Colonic mucosa (tissue), 4 donors: ENCODE results near the gene OR1C1. TPM values are rescaled to one million over a fixed set of nuclear protein-coding genes. Genes with fewer than 3 reads are reported as not detected.
"Not testable (repeated sequence)": the region's sequence is repeated elsewhere in the genome, so short reads cannot be mapped to it uniquely, and the experiment has no call there.

Source experiments
- DNase-seq: peaks from one replicate; pipeline ENCODE4 v3.0.0-alpha.2; 2020
- H3K27ac ChIP-seq: fragments of 200-600 bp; one replicate; pipeline ENCODE4 v1.8.0; 2021
- H3K27me3 ChIP-seq: fragments of 200-600 bp; one replicate; pipeline ENCODE4 v1.8.0; 2021
- H3K36me3 ChIP-seq: fragments of 200-600 bp; one replicate; pipeline ENCODE4 v1.8.0; 2021
- H3K4me1 ChIP-seq: fragments of 200-600 bp; one replicate; pipeline ENCODE4 v1.8.0; 2021; ENCODE audit warnings: mild to moderate bottlenecking
- H3K4me3 ChIP-seq: fragments of 200-600 bp; one replicate; pipeline ENCODE4 v1.8.0; 2021
- H3K9ac ChIP-seq, 2 donors: one replicate each; pipeline ENCODE4 v1.7.0; 2013; ENCODE audit warnings: control low read depth in 2 of 2, low read depth in 2 of 2, low read length in 2 of 2
- H3K9me3 ChIP-seq: fragments of 200-600 bp; one replicate; pipeline ENCODE4 v1.8.0; 2021
- intact Hi-C: fragments of 100-400 bp; cut with DNase I; formaldehyde crosslinking; loops from one replicate; pipeline ENCODE4 v1.14.1; 2022
- total RNA-seq, 2 donors: library from RNA; stranded (reverse); fragmentation: NEBNext Ultra II Directional in 1 of 2; extraction: Animal tissue kit (Norgen Biotek cat#: 25700) in 1 of 2; gene quantifications; one replicate each; pipeline ENCODE4 v1.2.1, GENCODE V29; 2021
- TF ChIP-seq, protein P1 (sequence below): fragments of 200-600 bp; IDR thresholded peaks from one replicate; pipeline ENCODE4 v1.8.0; 2022; ENCODE audit warnings: antibody characterized with exemption, mild to moderate bottlenecking
- donor health status: healthy.
- donor health status: DM: no; HTN: no; CAD: no.
- donor health status: DM: no; HTN: no; CAD: no.

The OR1C1 gene
- total RNA-seq, 2 donors from 2014 or later = not detected

- Histone ChIP-seq H3K36me3 (no peaks in the 10 kb centered on the region), H3K9me3 (no peaks in the 10 kb centered on the region), H3K27me3 (no peaks in the 10 kb centered on the region), H3K27ac (no peak overlapping the region), H3K4me3 (no peak overlapping the region), H3K9ac (no peak overlapping the region), H3K4me1 (no peaks in the 10 kb centered on the region)
- intact Hi-C loops = no loop called here
- DNase-seq = no peak
- TF ChIP-seq, protein P1, sequence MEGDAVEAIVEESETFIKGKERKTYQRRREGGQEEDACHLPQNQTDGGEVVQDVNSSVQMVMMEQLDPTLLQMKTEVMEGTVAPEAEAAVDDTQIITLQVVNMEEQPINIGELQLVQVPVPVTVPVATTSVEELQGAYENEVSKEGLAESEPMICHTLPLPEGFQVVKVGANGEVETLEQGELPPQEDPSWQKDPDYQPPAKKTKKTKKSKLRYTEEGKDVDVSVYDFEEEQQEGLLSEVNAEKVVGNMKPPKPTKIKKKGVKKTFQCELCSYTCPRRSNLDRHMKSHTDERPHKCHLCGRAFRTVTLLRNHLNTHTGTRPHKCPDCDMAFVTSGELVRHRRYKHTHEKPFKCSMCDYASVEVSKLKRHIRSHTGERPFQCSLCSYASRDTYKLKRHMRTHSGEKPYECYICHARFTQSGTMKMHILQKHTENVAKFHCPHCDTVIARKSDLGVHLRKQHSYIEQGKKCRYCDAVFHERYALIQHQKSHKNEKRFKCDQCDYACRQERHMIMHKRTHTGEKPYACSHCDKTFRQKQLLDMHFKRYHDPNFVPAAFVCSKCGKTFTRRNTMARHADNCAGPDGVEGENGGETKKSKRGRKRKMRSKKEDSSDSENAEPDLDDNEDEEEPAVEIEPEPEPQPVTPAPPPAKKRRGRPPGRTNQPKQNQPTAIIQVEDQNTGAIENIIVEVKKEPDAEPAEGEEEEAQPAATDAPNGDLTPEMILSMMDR = no peak
These were observed 39.1 kb downstream of the OR1C1 start for GRCh38 chr1:247721222-247721621.

DNA sequence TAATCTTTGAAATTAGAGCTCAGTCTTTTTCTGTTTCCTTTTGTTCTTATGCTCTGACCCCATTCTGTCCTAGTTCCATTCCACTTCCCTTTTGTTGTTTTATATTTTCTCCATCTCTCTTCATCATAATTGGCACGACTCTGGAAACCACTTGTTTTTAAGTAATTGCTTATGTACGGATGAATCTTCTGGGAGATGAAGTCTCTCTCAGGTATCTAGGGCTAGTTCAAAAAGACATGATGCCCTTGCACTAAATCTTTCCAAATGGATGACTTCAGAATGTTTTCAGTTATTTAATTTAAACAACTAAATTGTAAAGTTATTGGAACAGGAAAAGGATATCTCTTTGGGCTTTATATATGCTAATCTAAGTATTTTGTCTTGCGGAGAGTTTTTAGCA, 43.8 kb downstream of the OR1C1 start, which contains the start of gene OR6F1:
OR6F1 (minus strand) TSS at position 101 of the 400 bp plus-strand sequence. CDS start 3,891 bp downstream, outside the sequence.
- Histone ChIP-seq H3K9ac (no peak within 1 kb of the TSS), H3K4me1 (no peaks in the 10 kb centered on the region), H3K27me3 (no peaks in the 10 kb centered on the region), H3K27ac (no peak within 1 kb of the TSS), H3K9me3 (no peaks in the 10 kb centered on the region), H3K4me3 (no peak within 1 kb of the TSS), H3K36me3 (no peaks in the 10 kb centered on the region)
- intact Hi-C loops = no loop called here
- no peak for DNase-seq
- TF ChIP-seq, protein P1 = no peak

DNA sequence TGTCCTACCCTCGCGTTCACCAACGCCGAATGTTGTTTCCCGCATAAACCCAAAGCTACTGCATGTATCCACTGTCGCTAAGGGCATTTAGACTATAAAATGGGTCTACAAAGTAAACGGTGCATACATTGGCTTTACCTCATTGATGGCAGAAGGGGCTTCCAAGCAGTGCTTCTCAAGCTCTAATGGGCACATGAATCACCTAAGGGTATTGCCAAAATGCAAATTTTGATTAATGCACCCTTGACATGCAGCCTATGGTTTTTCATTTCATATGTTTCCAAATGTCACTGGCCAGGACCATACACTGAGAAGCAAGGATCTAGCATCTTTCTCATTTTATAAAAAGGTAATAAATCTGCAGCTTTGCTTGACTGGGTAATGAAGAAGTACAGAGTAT, 46.6 kb downstream of the OR1C1 start:
- TF ChIP-seq, protein P1 = no peak
- Histone ChIP-seq H3K9ac (no peak overlapping the region), H3K27me3 (no peaks in the 10 kb centered on the region), H3K4me1 (no peaks in the 10 kb centered on the region), H3K27ac (no peak overlapping the region), H3K36me3 (no peaks in the 10 kb centered on the region), H3K9me3 (no peaks in the 10 kb centered on the region), H3K4me3 (no peak overlapping the region)
- DNase-seq = no peak
- intact Hi-C loops = no loop called here

DNA sequence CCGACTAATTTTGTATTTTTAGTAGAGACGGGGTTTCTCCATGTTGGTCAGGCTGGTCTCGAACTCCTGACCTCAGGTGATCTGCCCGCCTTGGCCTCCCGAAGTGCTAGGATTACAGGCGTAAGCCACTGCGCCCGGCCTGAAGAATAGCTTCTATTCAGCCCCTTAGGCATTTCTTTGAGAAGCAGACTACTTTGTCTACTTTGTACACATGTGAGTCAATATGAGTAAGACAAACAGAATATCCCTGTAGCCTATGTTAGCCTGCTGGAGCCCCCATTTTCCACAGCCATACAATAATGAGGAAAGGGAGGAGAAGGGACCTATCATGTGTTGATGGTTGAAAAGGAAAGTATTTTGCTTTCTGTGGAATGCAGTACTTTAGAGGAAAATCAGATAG, 49.7 kb downstream of the OR1C1 start:
- H3K4me3 ChIP-seq, H3K27me3 ChIP-seq, H3K4me1 ChIP-seq, H3K36me3 ChIP-seq, H3K27ac ChIP-seq, DNase-seq, H3K9me3 ChIP-seq, H3K9ac ChIP-seq, intact Hi-C loops: not testable (repeated sequence)

Other genes starting within 250 kb of the OR1C1 start
- gene OR2C3, start 224.1 kb downstream of the OR1C1 start, total RNA-seq = not detected
- under 1 TPM; 0.40 to 0.48 TPM for gene GCSAML, start 211.4 kb downstream of the OR1C1 start, total RNA-seq
- gene OR2G2, start 172.2 kb downstream of the OR1C1 start, total RNA-seq = not detected
- not detected for gene OR2G3, start 155.0 kb downstream of the OR1C1 start, total RNA-seq
- gene OR13G1, start 80.8 kb downstream of the OR1C1 start, total RNA-seq = not detected
- not detected for gene OR6F1, start 43.9 kb downstream of the OR1C1 start, total RNA-seq
- not detected for gene OR14K1, start 21.9 kb downstream of the OR1C1 start, total RNA-seq
- gene OR14A2, start 12.4 kb downstream of the OR1C1 start, total RNA-seq = not detected
- gene OR14A16, start 63.6 kb upstream of the OR1C1 start, total RNA-seq = not detected
- not detected for gene OR11L1, start 81.3 kb upstream of the OR1C1 start, total RNA-seq
- gene TRIM58, start 96.6 kb upstream of the OR1C1 start, total RNA-seq = 1 to 10 TPM; 2.4 to 3.6 TPM
- gene OR2W3, start 135.0 kb upstream of the OR1C1 start, total RNA-seq = under 1 TPM; 0.82 to 0.96 TPM
- not detected for gene OR2T8, start 159.7 kb upstream of the OR1C1 start, total RNA-seq
- gene OR2AJ1, start 164.3 kb upstream of the OR1C1 start, total RNA-seq = not detected
- gene OR2L8, start 188.3 kb upstream of the OR1C1 start, total RNA-seq = not detected
- not detected for gene OR2AK2, start 204.7 kb upstream of the OR1C1 start, total RNA-seq